Endothelial cell of umbilical vein (primary cell): ENCODE data around the gene CCND3. TPM values are rescaled to one million over a fixed set of nuclear protein-coding genes. Genes with fewer than 3 reads are reported as not detected.

ENCODE experiments used
- BruUV-seq: library from RNA; stranded (reverse); fragments of 400-500 nt; replicated peaks from 2 replicates; lab custom pipeline; 2021; lab: Mats Ljungman, UMichigan
- CTCF ChIA-PET: fragments of 300-600, 350-600 bp; sonication (Branson Sonifier 250); formaldehyde crosslinking; loops from one replicate; lab custom pipeline; 2021; ENCODE audit warnings: antibody characterized with exemption, inconsistent platforms; lab: Charles Lee
- POLR2A ChIA-PET: fragments of 300-600, 350-600 bp; sonication (Branson Sonifier 250); formaldehyde crosslinking; loops from one replicate; lab custom pipeline; 2021; ENCODE audit warnings: antibody characterized with exemption, inconsistent platforms; lab: Charles Lee
- DNase-seq: peaks from one replicate; pipeline ENCODE4 v3.0.0-alpha.2; 2011; ENCODE audit warnings: low read depth, low spot score
- FAIRE-seq: peaks from 2 replicates; lab custom pipeline; 2011; peaks lifted over from hg19 to GRCh38; lab: Jason Lieb, UNC
- H2AFZ ChIP-seq: 2 replicates; pipeline ENCODE4 v1.6.0; 2012; ENCODE audit warnings: low read depth, low read length, control low read depth, inconsistent platforms
- H3K27ac ChIP-seq: 2 replicates; pipeline ENCODE4 v1.5.1; 2011; ENCODE audit warnings: low read depth, mild to moderate bottlenecking, control low read depth, low read length, moderate library complexity; ENCODE audit not compliant: insufficient read depth
- H3K27me3 ChIP-seq, 2 experiments: 2 replicates each; pipeline versions ENCODE4 v1.6.0 to v1.6.1; 2011; ENCODE audit warnings: low read length in 2 of 2, mixed read lengths in 1 of 2; ENCODE audit not compliant: control insufficient read depth in 2 of 2, insufficient read depth in 2 of 2
- H3K36me3 ChIP-seq, 2 experiments: 2 replicates in 1 of 2; 3 replicates in 1 of 2; pipeline ENCODE4 v1.5.1; 2011; ENCODE audit warnings: low read length in 2 of 2, mild to moderate bottlenecking in 1 of 2, moderate library complexity in 1 of 2; ENCODE audit not compliant: control insufficient read depth in 2 of 2, insufficient read depth in 2 of 2; ENCODE audit errors: extremely low read depth in 1 of 2
- H3K4me1 ChIP-seq: 3 replicates; pipeline ENCODE4 v1.5.1; 2011; ENCODE audit warnings: mild to moderate bottlenecking, low read length; ENCODE audit not compliant: control insufficient read depth, insufficient read depth; ENCODE audit errors: extremely low read depth
- H3K4me2 ChIP-seq: 2 replicates; pipeline ENCODE4 v1.6.1; 2011; ENCODE audit warnings: low read length, control low read depth, mixed read lengths; ENCODE audit not compliant: insufficient read depth
- H3K4me3 ChIP-seq, 3 experiments: fragments of 200-600 bp in 1 of 3; sonication (generic), shearing (Covaris generic) in 1 of 3; replicated peaks in 1 of 3; 2 replicates each; pipeline ENCODE4 v1.5.1; 2011 to 2016; ENCODE audit warnings: control low read depth in 3 of 3, low read length in 3 of 3, mild to moderate bottlenecking in 2 of 3, inconsistent platforms in 1 of 3, low read depth in 1 of 3, moderate library complexity in 1 of 3; ENCODE audit not compliant: insufficient read depth in 1 of 3
- H3K79me2 ChIP-seq: 2 replicates; pipeline ENCODE4 v1.6.0; 2012; ENCODE audit warnings: low read length, inconsistent platforms; ENCODE audit not compliant: control insufficient read depth, insufficient read depth
- H3K9ac ChIP-seq: replicated peaks from 2 replicates; pipeline ENCODE3; 2011; ENCODE audit warnings: low read length, control low read depth; ENCODE audit not compliant: insufficient read depth; ENCODE audit errors: extremely low read depth
- H3K9me1 ChIP-seq: replicated peaks from 3 replicates; pipeline ENCODE4 v1.6.0; 2011; ENCODE audit warnings: mild to moderate bottlenecking, low read length; ENCODE audit not compliant: control insufficient read depth, insufficient read depth; ENCODE audit errors: extremely low read depth
- H3K9me3 ChIP-seq: replicated peaks from 2 replicates; pipeline ENCODE4 v1.5.1; 2012; ENCODE audit warnings: low read length, inconsistent platforms; ENCODE audit not compliant: control insufficient read depth, insufficient read depth
- H4K20me1 ChIP-seq: replicated peaks from 2 replicates; pipeline ENCODE3; 2011; ENCODE audit warnings: mild to moderate bottlenecking, low read length; ENCODE audit not compliant: control insufficient read depth, insufficient read depth; ENCODE audit errors: extremely low read depth
- JUN ChIP-seq: IDR thresholded peaks from 2 replicates; pipeline ENCODE4 v1.6.1; 2011; ENCODE audit warnings: borderline replicate concordance, low read depth; ENCODE audit not compliant: insufficient read length, insufficient read depth
- POLR2AphosphoS5 ChIP-seq: IDR thresholded peaks from 2 replicates; pipeline ENCODE4 v1.6.1; 2012; ENCODE audit warnings: low read depth, mild to moderate bottlenecking, control low read depth, low read length, moderate library complexity; ENCODE audit not compliant: insufficient read depth
- dilution Hi-C: fragments of 300-500 bp; cut with MboI; formaldehyde crosslinking; loops from one replicate; pipeline ENCODE4 v1.15.0; 2019; ENCODE audit warnings: low sequenced_read_pairs; ENCODE audit not compliant: extremely low pct_ligation_motif_present
- intact Hi-C: fragments of 100-400 bp; cut with micrococcal nuclease; formaldehyde crosslinking; loops from one replicate; pipeline ENCODE4 v1.10.0; 2022
- polyA plus RNA-seq, 4 experiments: library from polyadenylated mRNA; depleted of rRNA in 3 of 4; stranded (reverse) in 3 of 4; unstranded in 1 of 4; fragments of >200 nt; gene quantifications; 2 replicates each; pipeline versions ENCODE4 v1.2.1 to v1.2.3, GENCODE V29; 2011 to 2012; ENCODE audit warnings: missing spikeins in 1 of 4
- total RNA-seq: library from RNA; stranded (reverse); gene quantifications from 2 replicates; pipeline ENCODE4 v1.2.3, GENCODE V29; 2021
- TF ChIP-seq, protein P1 (sequence below), 2 donors: IDR thresholded peaks; 1 replicate in 1 of 2; 2 replicates in 1 of 2; pipeline ENCODE4 v1.5.1; 2011; ENCODE audit warnings: low read length in 2 of 2, mild to moderate bottlenecking in 2 of 2, moderate library complexity in 2 of 2, control low read depth in 1 of 2, inconsistent platforms in 1 of 2, low read depth in 1 of 2; ENCODE audit not compliant: insufficient read depth in 1 of 2; ENCODE audit errors: extremely low read depth in 1 of 2

The CCND3 gene
- total and polyA plus RNA-seq, 2 donors (not counting 3 experiments of a cell fraction or from before 2014, with no cell fraction given), result 87.5 to 98.7 TPM

DNA sequence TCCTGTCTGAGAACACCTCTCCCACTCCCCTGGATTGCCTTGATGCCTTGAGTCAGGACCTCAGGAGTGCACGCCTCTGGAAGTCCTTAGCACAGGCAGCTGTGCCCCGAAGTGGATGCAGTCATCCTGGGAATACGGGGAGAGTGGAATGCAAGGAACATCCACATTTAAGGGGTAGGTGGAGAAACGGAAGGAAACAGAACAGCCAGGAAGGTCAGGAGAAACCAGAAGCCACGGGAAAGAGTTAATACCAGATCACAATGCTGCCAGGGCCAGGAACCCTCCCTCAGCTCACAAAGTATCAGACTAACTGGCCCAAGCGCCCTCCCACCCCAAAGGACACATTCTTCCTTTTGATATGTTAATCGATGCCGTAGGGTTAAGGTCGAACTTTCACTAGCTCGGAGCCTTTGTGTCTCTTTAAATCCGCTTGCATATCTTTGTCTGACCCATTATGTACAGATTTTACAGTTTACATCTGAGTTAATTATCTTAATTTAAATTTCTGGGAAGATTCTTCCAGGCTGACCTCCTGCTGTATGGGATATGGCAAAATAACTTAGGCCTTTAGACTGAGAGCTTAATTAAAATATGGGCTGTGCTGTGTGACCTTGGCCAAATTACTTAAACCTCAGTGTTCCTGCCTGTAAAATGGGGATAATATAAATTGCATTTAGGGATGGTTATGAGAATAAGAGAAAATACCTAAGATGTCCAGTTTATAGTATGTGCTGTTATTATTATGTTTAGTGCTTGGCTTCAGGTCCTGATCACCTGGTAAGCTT, 24.0 kb upstream of the CCND3 start:
- H3K36me3 ChIP-seq, result no peaks in the 10 kb centered on the region
- CTCF ChIA-PET, result interaction anchor here (0.8 to 1.6 kb wide), 5 partner anchors 17 to 79 kb away, joined by 3 to 10 read pairs (median 3); partner anchors contain the start of genes BYSL and MED20
- dilution Hi-C loops, result no loop called here

More for the DNA sequence above, 24.0 kb upstream of the CCND3 start:
- Histone ChIP-seq H3K4me3 (no peak overlapping the region), H3K4me2 (peak overlapping the region; percentile 3), H3K79me2 (no peaks in the 10 kb centered on the region), H4K20me1 (no peaks in the 10 kb centered on the region), H3K4me1 (peaks cover 37% of the 10 kb centered on the region), H3K9me1 (no peaks in the 10 kb centered on the region), H3K27me3 (no peaks in the 10 kb centered on the region), H3K27ac (peak overlapping the region; percentile 58), H3K9me3 (no peaks in the 10 kb centered on the region), H3K9ac (peak overlapping the region; percentile 18), H2AFZ (peak overlapping the region; percentile 64)
- peak; percentile 33 for DNase-seq
- intact Hi-C loops, result loop anchor here (2.0 to 5.0 kb wide), 4 partner anchors 17 to 79 kb away; partner anchors contain the start of genes BYSL and MED20
- POLR2A ChIA-PET, result interaction anchor here (1.1 kb wide), 1 partner anchor 28 kb away, joined by 8 read pairs; no protein-coding TSS in a partner anchor
- no peak for TF ChIP-seq JUN
- TF ChIP-seq, protein P1, sequence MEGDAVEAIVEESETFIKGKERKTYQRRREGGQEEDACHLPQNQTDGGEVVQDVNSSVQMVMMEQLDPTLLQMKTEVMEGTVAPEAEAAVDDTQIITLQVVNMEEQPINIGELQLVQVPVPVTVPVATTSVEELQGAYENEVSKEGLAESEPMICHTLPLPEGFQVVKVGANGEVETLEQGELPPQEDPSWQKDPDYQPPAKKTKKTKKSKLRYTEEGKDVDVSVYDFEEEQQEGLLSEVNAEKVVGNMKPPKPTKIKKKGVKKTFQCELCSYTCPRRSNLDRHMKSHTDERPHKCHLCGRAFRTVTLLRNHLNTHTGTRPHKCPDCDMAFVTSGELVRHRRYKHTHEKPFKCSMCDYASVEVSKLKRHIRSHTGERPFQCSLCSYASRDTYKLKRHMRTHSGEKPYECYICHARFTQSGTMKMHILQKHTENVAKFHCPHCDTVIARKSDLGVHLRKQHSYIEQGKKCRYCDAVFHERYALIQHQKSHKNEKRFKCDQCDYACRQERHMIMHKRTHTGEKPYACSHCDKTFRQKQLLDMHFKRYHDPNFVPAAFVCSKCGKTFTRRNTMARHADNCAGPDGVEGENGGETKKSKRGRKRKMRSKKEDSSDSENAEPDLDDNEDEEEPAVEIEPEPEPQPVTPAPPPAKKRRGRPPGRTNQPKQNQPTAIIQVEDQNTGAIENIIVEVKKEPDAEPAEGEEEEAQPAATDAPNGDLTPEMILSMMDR (IDR thresholded peaks at IDR 0.05; ENCODE audit: extremely low read depth in 1 of 2, insufficient read depth in 1 of 2, low read depth in 1 of 2, low read length in 2 of 2), result no peak
- TF ChIP-seq POLR2AphosphoS5, result peak; percentile 63
- TSS peak; percentile 75 for BruUV-seq
- peak; percentile 92 for FAIRE-seq
